Measurements from ENCODE around the gene KIF6.

Gene KIF6

GRCh38 chr6:39366931-39367618 lies 358.1 kb downstream of the KIF6 start:
- DNase-seq = no peak

- no peak for DNase-seq
These were observed 359.7 kb downstream of the KIF6 start for GRCh38 chr6:39365281-39366074.

GRCh38 chr6:39363280-39363679 lies 361.9 kb downstream of the KIF6 start:
- no peak for DNase-seq

- no peak for DNase-seq
These were observed 362.7 kb downstream of the KIF6 start for GRCh38 chr6:39362487-39362865.

GRCh38 chr6:39361657-39362486 lies 363.3 kb downstream of the KIF6 start:
- peak; percentile 67 to 75 for DNase-seq

GRCh38 chr6:39360378-39360777 lies 364.8 kb downstream of the KIF6 start:
- DNase-seq = no peak

- DNase-seq = no peak
These were observed 367.1 kb downstream of the KIF6 start for GRCh38 chr6:39357998-39358686.

- DNase-seq = no peak
These were observed 371.4 kb downstream of the KIF6 start for GRCh38 chr6:39353698-39354315.

- DNase-seq = no peak
These were observed 374.3 kb downstream of the KIF6 start for GRCh38 chr6:39350723-39351505.

- DNase-seq = no peak
These were observed 376.5 kb downstream of the KIF6 start for GRCh38 chr6:39348740-39349139.

- peak; percentile 52 to 62 for DNase-seq
These were observed 377.2 kb downstream of the KIF6 start for GRCh38 chr6:39347906-39348585.

- DNase-seq = no peak
These were observed 378.0 kb downstream of the KIF6 start for GRCh38 chr6:39347206-39347605.

GRCh38 chr6:39344821-39345280 lies 380.4 kb downstream of the KIF6 start:
- no peak for DNase-seq

GRCh38 chr6:39343396-39343870 lies 381.8 kb downstream of the KIF6 start:
- DNase-seq = no peak

- DNase-seq = no peak
These were observed 382.4 kb downstream of the KIF6 start for GRCh38 chr6:39342692-39343395.

- no peak for DNase-seq
These were observed 383.3 kb downstream of the KIF6 start for GRCh38 chr6:39341937-39342336.

GRCh38 chr6:39341352-39341751 lies 383.9 kb downstream of the KIF6 start:
- no peak for DNase-seq

- DNase-seq = no peak
These were observed 385.2 kb downstream of the KIF6 start for GRCh38 chr6:39339868-39340550.

- no peak for DNase-seq
These were observed 385.9 kb downstream of the KIF6 start for GRCh38 chr6:39339096-39339867.
